ENCODE measurements around the gene RAPGEF4.

Gene RAPGEF4

DNA sequence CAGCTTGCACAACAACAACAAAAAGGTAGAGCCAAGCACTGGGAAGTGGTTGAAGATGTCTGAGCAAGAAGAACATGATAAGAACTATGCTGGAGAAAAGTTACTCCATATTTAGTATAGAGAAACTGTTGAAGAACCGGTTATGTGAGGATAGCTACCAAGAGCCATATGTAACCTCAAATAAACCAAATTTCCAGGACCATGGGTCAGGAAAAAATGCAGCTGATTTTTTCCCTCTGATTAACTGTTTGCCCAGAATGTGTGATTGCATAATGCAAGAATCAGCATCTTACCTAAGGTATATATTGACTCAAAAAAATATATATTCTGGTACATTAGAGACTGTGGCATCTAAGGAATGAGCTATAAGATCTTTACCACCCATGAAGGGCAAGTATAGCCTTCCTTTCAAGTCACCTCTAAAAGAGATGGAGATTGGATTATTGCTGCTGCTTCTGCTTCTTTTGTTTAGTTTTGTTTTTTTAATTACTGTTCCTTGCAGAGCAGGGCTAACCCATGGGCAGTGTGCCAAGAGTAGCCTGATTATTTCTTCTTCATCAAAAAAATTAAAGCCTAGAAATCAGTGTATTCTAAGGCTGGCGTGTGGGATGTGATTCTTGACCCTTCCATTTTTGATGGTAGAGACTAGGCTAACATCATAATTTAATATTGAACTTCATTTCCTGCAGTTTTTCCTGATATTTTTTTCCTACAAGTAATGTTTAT lies 263.1 kb downstream of the RAPGEF4 start:
- H3K4me3 ChIP-seq (replicated peaks; ENCODE audit: low read depth, low read length) = no peak overlapping the region
- no peak for DNase-seq (ENCODE audit: extremely low read depth, low read depth)
- no peak for TF ChIP-seq CTCF (IDR thresholded peaks at IDR 0.05; ENCODE audit: low read depth, low read length, missing control alignments)

DNA sequence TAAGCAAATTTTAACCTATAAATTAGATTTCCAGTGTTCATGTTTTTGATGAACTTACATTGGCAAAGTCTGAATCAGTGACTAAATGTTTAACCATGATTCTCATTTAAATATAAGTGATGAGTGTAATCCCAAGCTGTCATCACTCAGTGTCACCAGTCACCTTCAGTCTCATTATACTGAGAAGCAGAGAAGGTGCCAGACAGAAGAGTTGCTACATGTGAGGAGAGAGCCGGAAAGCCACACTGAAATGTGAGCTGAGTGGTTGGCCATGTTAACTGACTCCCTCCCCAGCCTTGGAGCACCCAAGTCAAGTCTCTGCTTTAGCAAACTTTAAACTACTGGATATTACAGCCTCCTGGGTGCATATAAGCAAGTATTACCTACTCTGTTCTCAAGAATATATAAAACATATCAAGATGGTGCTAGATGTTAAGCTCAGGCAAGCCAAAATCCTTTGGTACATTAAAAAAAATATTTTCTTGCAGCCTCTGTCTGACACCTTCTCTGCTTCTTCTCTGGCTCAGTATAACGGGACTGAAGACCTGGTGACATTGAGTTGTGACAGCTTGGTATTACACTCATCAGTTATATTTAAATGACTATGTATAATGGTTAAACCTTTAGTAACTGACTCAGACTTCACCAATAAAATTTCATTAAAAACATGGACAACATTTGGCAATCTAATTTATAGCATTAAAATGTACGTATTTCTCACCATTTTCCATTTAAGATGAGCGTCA lies 264.2 kb downstream of the RAPGEF4 start:
- no peak for TF ChIP-seq CTCF (IDR thresholded peaks at IDR 0.05; ENCODE audit: low read depth, low read length, missing control alignments)
- H3K4me3 ChIP-seq (replicated peaks; ENCODE audit: low read depth, low read length) = no peak overlapping the region
- DNase-seq (ENCODE audit: extremely low read depth, low read depth) = no peak

DNA sequence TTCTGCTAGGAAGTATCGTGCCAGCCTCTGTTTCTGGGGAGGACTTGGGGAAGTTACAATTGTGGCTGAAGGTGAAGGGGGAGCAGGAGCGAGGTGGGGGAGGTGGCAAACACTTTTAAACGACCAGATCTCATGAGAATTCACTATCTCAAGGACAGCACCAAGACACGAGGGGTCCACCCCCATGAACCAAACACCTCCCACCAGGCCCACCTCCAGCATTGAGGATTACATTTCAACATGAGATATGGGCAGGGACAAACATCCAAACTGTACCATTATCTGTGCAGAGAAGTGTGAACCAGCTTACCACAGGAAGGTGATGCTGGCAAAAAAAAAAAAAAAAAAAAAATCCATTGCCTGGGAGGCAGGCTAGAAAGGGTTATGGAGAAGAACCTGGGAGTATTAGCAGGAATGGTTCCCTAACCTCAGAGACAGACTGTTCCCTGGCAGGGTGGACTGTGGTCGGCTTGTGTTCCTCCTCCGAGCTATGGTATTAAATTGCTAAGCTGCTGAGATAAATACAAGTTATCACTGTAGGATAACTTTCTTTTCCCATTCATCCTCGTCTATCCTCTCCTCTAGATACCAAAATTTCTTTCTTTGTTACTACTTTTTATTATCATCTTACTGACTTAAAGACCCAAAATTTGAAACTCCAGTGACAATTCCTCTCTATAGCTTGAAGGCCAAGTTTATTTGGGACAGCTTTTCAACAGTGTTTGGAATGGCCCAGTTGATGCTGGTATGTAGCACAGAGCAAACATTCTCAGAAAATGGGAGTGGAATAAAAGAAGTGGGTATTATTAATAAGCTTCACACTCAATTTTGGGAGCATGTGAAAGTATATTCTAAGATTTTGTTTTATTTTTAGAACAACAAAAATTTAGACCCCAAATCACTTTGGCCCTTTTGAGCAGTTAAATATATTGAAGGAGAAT lies 266.3 kb downstream of the RAPGEF4 start:
- no peak for TF ChIP-seq CTCF (IDR thresholded peaks at IDR 0.05; ENCODE audit: low read depth, low read length, missing control alignments)
- DNase-seq (ENCODE audit: extremely low read depth, low read depth) = no peak
- no peak overlapping the region for H3K4me3 ChIP-seq (replicated peaks; ENCODE audit: low read depth, low read length)

- DNase-seq (ENCODE audit: extremely low read depth, low read depth) = no peak
- no peak overlapping the region for H3K4me3 ChIP-seq (replicated peaks; ENCODE audit: low read depth, low read length)
- TF ChIP-seq CTCF (IDR thresholded peaks at IDR 0.05; ENCODE audit: low read depth, low read length, missing control alignments) = no peak
Measured at GRCh38 chr2:173002751-173003541, 267.3 kb downstream of the RAPGEF4 start.

DNA sequence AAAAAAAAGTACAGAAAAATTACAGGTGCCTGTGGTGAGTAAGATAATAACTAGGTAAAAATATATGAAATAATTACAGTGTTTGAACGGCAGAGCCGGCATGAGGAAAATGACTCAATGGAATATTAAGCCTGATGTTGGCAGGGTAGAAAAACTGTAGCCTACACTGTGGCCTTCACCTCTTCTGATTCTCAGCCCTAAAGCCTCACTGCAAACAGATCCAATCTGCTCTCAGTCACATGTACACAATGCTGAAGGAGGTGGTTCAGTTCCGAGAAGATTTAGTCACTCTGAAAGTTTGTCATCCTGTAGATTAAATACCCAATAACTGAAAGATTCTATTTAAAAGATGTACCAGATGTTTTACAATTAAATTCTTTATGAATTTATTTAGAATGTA lies 273.1 kb downstream of the RAPGEF4 start:
- TF ChIP-seq CTCF (IDR thresholded peaks at IDR 0.05; ENCODE audit: low read depth, low read length, missing control alignments) = no peak
- H3K4me3 ChIP-seq (replicated peaks; ENCODE audit: low read depth, low read length) = no peak overlapping the region
- no peak for DNase-seq (ENCODE audit: extremely low read depth, low read depth)

- no peak for TF ChIP-seq CTCF (IDR thresholded peaks at IDR 0.05; ENCODE audit: low read depth, low read length, missing control alignments)
- no peak for DNase-seq (ENCODE audit: extremely low read depth, low read depth)
- H3K4me3 ChIP-seq (replicated peaks; ENCODE audit: low read depth, low read length) = no peak overlapping the region
Measured at GRCh38 chr2:173010233-173010632, 274.6 kb downstream of the RAPGEF4 start.

Data from HFF-Myc (cell line).